ENCODE data around the gene ATXN7.

ATXN7 gene

GRCh38 chr3:64019879-64020278 lies 156.2 kb downstream of the ATXN7 start:
- DNase-seq (ENCODE audit: low read depth), result no peak
- no peak for TF ChIP-seq CTCF (IDR thresholded peaks at IDR 0.05; ENCODE audit: control insufficient read depth, extremely low read depth, insufficient read depth)
- H3K4me3 ChIP-seq (ENCODE audit: low read depth, low read length), result no peak overlapping the region

- H3K4me3 ChIP-seq (ENCODE audit: low read depth, low read length), result peak overlapping the region; percentile 96
- no peak for TF ChIP-seq CTCF (IDR thresholded peaks at IDR 0.05; ENCODE audit: control insufficient read depth, extremely low read depth, insufficient read depth)
- no peak for DNase-seq (ENCODE audit: low read depth)
Measured at GRCh38 chr3:64021922-64022321, 158.3 kb downstream of the ATXN7 start.

GRCh38 chr3:64022451-64023186 lies 159.0 kb downstream of the ATXN7 start:
- DNase-seq (ENCODE audit: low read depth), result no peak
- H3K4me3 ChIP-seq (ENCODE audit: low read depth, low read length), result peak overlapping the region; percentile 96
- TF ChIP-seq CTCF (IDR thresholded peaks at IDR 0.05; ENCODE audit: control insufficient read depth, extremely low read depth, insufficient read depth), result no peak

GRCh38 chr3:64023187-64023860 lies 159.7 kb downstream of the ATXN7 start, which contains the start of gene PSMD6:
PSMD6 (minus strand) TSS chr3:64023494; CDS start chr3:64023419, 75 bp downstream.
- peak within 1 kb of the TSS; percentile 96 for H3K4me3 ChIP-seq (ENCODE audit: low read depth, low read length)
- peak; percentile 100 for TF ChIP-seq CTCF (IDR thresholded peaks at IDR 0.05; ENCODE audit: control insufficient read depth, extremely low read depth, insufficient read depth)
- DNase-seq (ENCODE audit: low read depth), result peak; percentile 58

GRCh38 chr3:64023861-64024223 lies 160.2 kb downstream of the ATXN7 start:
- peak overlapping the region; percentile 96 for H3K4me3 ChIP-seq (ENCODE audit: low read depth, low read length)
- no peak for TF ChIP-seq CTCF (IDR thresholded peaks at IDR 0.05; ENCODE audit: control insufficient read depth, extremely low read depth, insufficient read depth)
- no peak for DNase-seq (ENCODE audit: low read depth)

- no peak for DNase-seq (ENCODE audit: low read depth)
- no peak for TF ChIP-seq CTCF (IDR thresholded peaks at IDR 0.05; ENCODE audit: control insufficient read depth, extremely low read depth, insufficient read depth)
Measured at GRCh38 chr3:64026346-64026745, 162.7 kb downstream of the ATXN7 start.

More at GRCh38 chr3:64026346-64026745, 162.7 kb downstream of the ATXN7 start:
- no peak overlapping the region for H3K4me3 ChIP-seq (ENCODE audit: low read depth, low read length)

All from LNCaP clone FGC (cell line).